Measurements from ENCODE around the gene RAI1. TPM values are rescaled to one million over a fixed set of nuclear protein-coding genes. Genes with fewer than 3 reads are reported as not detected.

RAI1 gene
- polyA plus RNA-seq, 2 of the 4 experiments (the other 2 are of a cell fraction) = 3.5 to 23.8 TPM

GRCh38 chr17:17698869-17699351 is 17.7 kb downstream of the RAI1 start (continued):
- TF ChIP-seq CBX2 (IDR thresholded peaks at IDR 0.05; ENCODE audit: borderline replicate concordance, low read depth) = no peak

GRCh38 chr17:17699491-17699890 is 18.2 kb downstream of the RAI1 start:
- no peak for ATAC-seq
- POLR2A ChIA-PET = no interaction called here
- TF ChIP-seq RFX5 (IDR thresholded peaks at IDR 0.05) (no peak), JUN (IDR thresholded peaks at IDR 0.05) (no peak), ZNF302 (CRISPR knock-in tag; IDR thresholded peaks at IDR 0.05) (no peak), BCL3 (IDR thresholded peaks at IDR 0.05) (no peak), BHLHE40 (IDR thresholded peaks at IDR 0.05; ENCODE audit: low read depth, low read length) (no peak), POLR2A (IDR thresholded peaks at IDR 0.05; ENCODE audit: low read length) (no peak), CTCF (IDR thresholded peaks at IDR 0.05) (no peak), NPAS2 (CRISPR knock-in tag; IDR thresholded peaks at IDR 0.05; ENCODE audit: borderline replicate concordance) (no peak)

GRCh38 chr17:17700251-17700969 is 19.2 kb downstream of the RAI1 start:
- FAIRE-seq (no peak), ATAC-seq (no peak), DNase-seq (ENCODE audit: low read depth in 1 of 2, low spot score in 1 of 2) (no peak)
- 95% methylated on average over 86 of the region's 86 CpGs for WGBS (ENCODE audit: missing lambda C conversion rate)
- no peak for TF ChIP-seq JUN (IDR thresholded peaks at IDR 0.05)
- no peak for TF ChIP-seq ZFP36 (IDR thresholded peaks at IDR 0.05; ENCODE audit: borderline replicate concordance, partially characterized antibody)
- no peak for TF ChIP-seq ZSCAN20 (CRISPR knock-in tag; IDR thresholded peaks at IDR 0.05)
- TF ChIP-seq NR3C1 (IDR thresholded peaks at IDR 0.05) = no peak
- ChIA-PET CTCF (interaction anchor here (1.3 to 1.4 kb wide), 2 partner anchors 8 to 75 kb away, joined by 3 to 4 read pairs; no protein-coding TSS in a partner anchor), POLR2A (no interaction called here)
- Histone ChIP-seq H3K4me1 (peaks cover 65% of the 10 kb centered on the region), H3K4me2 (no peak overlapping the region), H3K4me3 (no peak overlapping the region), H3K9me3 (no peaks in the 10 kb centered on the region), H3K27ac (peak overlapping the region in 1 of 2 experiments; percentile 70; a peak in 1 of 6 replicates)

More at GRCh38 chr17:17699491-17699890, 18.2 kb downstream of the RAI1 start:
- peaks cover 68% of the 10 kb centered on the region for H3K4me1 ChIP-seq
- no peak for FAIRE-seq
- peak overlapping the region; percentile 33; the same call in 2 of the 3 replicates for H3K4me2 ChIP-seq
- no peak for DNase-seq (ENCODE audit: low read depth in 1 of 2, low spot score in 1 of 2)
- WGBS (ENCODE audit: missing lambda C conversion rate) = 74% methylated on average over 7 of the region's 7 CpGs
- H3K4me3 ChIP-seq = no peak overlapping the region
- no peaks in the 10 kb centered on the region for H3K9me3 ChIP-seq
- peak overlapping the region in 1 of 2 experiments; percentile 70; a peak in 3 of 6 replicates for H3K27ac ChIP-seq
- CTCF ChIA-PET = interaction anchor here (1.3 to 11.1 kb wide), 3 partner anchors 18 to 220 kb away, joined by 4 to 112 read pairs (median 5); partner anchors contain the start of gene RAI1

GRCh38 chr17:17701112-17701511 is 19.9 kb downstream of the RAI1 start:
- CTCF ChIA-PET = interaction anchor here (1.4 kb wide), 1 partner anchor 9 kb away, joined by 3 read pairs; no protein-coding TSS in a partner anchor
- H3K9me3 ChIP-seq = no peaks in the 10 kb centered on the region
- DNase-seq (ENCODE audit: low read depth in 1 of 2, low spot score in 1 of 2) = no peak
- peaks cover 60% of the 10 kb centered on the region for H3K4me1 ChIP-seq
- no peak overlapping the region for H3K4me3 ChIP-seq
- no peak for FAIRE-seq
- peak overlapping the region in 1 of 2 experiments; percentile 6; a peak in 1 of 6 replicates for H3K27ac ChIP-seq
- no peak overlapping the region for H3K4me2 ChIP-seq
- WGBS (ENCODE audit: missing lambda C conversion rate) = 85% methylated on average over 2 of the region's 2 CpGs
- POLR2A ChIA-PET = no interaction called here
- ATAC-seq = no peak
- TF ChIP-seq TFCP2L1 (CRISPR knock-in tag; IDR thresholded peaks at IDR 0.05) (no peak), ELK1 (IDR thresholded peaks at IDR 0.05; ENCODE audit: low read depth, low read length) (no peak), USF2 (IDR thresholded peaks at IDR 0.05) (no peak), CTCF (IDR thresholded peaks at IDR 0.05) (no peak), KDM1A (IDR thresholded peaks at IDR 0.05; ENCODE audit: low read depth) (no peak), NPAS2 (CRISPR knock-in tag; IDR thresholded peaks at IDR 0.05; ENCODE audit: borderline replicate concordance) (no peak), MYC (IDR thresholded peaks at IDR 0.05; ENCODE audit: borderline replicate concordance, low read length) (no peak), POLR2A (IDR thresholded peaks at IDR 0.05; ENCODE audit: low read length) (no peak), MAFK (IDR thresholded peaks at IDR 0.05; ENCODE audit: partially characterized antibody) (no peak), HOXB13 (CRISPR knock-in tag; IDR thresholded peaks at IDR 0.05; ENCODE audit: low read depth) (no peak), RFX5 (IDR thresholded peaks at IDR 0.05) (no peak), SMC3 (IDR thresholded peaks at IDR 0.05) (no peak), ATOH8 (CRISPR knock-in tag; IDR thresholded peaks at IDR 0.05; ENCODE audit: low read depth) (no peak), ESRRA (IDR thresholded peaks at IDR 0.05; ENCODE audit: borderline replicate concordance, low read length) (no peak)

Measured in A549 (cell line).